Stimulated activated CD8-positive, alpha-beta memory T cell treated with anti-CD3 and anti-CD28 coated beads, Interleukin-15, amount 100 ng/mL, for 1 hour (primary cell): ENCODE results near the gene IL24.

Source experiments
- DNase-seq: peaks from one replicate; pipeline ENCODE4 v3.0.0-alpha.2; 2020; ENCODE audit warnings: low read depth

The IL24 gene

DNA sequence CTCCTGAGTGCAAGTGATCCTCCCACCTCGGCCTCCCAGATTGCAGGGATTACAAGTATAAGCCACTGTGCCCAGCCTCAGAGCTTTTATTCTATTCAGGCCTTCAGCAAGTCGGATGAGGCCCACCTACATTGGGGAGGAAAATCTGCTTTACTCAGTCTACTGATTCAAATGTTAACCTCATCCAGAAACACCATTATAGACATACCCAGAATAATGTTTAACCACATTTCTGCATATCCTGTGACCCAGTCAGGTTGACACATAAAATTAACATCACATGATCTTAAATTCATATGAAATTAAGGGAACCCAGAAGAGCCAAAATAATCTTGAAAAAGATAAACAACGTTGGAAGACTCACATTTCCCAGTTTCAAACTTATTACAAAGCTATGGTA lies 16.9 kb upstream of the IL24 start:
- DNase-seq: no peak

DNA sequence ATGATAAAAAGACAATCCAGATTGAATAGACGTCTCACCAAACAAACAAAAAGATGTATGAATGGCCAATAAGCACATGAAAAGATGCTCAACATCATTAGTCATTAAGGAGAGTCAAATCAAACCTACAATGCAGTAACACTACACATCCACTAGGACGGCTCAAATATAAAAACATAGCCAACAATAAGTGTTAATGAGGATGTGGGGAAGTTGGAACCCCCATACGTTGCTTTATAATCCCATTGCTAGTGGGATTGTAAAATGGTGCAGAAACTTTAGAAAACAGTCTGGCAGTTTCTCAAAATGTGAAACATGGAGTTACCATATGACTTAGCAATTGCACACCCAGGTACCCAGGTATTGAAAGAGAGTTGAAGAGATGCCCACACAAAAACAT lies 14.7 kb upstream of the IL24 start:
- no peak for DNase-seq

DNA sequence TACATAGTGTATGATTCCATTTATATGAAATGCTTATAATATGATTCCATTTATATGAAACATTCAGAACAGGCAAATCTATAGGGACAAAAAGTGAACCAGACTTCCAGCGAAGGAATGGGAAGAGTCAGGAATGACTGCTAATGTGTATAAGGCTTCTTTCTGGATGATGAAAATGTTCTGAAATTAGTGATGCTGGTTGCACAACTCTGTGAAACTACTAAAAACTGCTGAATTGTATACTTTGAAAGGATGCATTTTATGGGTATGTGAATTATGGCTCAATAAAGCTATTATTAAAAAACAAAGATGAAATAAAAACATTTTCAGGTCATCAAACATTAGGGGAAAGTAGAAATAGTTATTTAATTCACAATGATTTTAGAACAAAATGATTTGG lies 14.1 kb upstream of the IL24 start:
- DNase-seq: no peak

DNA sequence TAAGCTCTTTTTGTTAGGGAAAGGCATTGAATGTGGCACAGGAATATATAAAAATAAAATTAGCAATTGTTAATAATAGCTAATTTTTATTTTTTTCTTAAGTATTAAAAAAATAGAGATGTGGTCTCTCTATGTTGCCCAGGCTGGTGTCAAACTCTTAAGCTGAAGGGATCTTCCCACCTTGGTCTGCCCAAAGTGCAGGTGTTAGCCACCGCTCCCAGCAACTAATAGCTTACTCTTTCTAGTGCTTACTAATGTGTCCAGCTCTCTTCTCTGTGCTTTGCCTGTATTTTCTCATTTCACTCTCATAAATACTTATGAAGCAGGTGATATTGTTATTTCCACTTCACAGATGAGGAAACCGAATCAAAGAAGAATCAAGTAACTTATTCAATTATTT lies 13.4 kb upstream of the IL24 start:
- no peak for DNase-seq

DNA sequence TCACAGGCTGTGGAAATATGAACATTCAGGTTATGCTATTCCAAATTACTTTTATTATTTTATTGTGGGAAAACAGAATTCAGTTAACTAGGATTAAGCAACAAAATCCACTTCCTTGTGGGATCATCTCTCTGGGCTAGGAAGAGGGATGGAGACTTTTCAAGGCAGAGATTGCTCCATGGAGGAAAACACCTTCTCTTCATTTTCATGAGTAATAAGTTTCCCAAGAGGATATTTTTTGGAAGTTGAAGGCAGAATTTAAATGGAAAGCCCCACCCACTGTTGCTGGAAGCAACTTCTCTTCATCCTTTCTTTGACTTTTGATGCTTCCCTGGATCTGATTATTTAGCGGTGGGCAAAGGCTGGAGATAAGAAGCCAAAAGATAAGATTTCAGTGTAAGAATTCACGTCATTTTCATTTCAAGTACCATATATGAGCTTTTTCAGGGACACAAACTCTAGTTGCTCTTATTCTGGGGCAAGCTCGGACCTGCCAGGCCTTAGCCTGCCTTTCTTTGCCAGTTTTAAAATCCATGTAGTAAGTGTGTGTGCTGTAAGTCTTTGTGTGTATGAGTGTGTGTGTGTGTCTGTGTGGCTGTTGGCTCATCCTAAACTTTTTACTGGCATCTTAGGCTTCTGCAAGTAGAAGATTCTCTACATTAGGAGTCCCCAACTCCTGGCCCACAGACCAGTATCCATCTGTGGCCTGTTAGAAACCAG lies 11.7 kb upstream of the IL24 start:
- no peak for DNase-seq

DNA sequence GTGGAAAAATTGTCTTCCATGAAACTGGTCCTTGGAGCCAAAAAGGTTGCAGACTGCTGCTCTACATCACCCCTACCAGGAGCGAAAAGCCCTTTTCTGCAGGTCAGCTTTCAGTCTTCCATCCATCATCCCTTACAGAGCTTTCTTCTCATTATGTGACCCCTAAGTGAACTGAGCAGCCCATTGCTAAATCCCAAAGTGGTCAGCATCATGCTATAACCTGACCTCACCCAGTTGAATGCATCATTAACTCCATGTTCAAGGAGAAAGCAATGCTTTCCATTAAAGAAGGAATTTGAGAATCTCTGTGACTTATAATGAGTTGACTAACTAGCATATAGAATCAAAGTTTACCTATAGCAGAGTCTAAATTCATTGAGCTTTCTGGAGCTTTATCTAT lies 10.4 kb upstream of the IL24 start:
- DNase-seq: no peak

DNA sequence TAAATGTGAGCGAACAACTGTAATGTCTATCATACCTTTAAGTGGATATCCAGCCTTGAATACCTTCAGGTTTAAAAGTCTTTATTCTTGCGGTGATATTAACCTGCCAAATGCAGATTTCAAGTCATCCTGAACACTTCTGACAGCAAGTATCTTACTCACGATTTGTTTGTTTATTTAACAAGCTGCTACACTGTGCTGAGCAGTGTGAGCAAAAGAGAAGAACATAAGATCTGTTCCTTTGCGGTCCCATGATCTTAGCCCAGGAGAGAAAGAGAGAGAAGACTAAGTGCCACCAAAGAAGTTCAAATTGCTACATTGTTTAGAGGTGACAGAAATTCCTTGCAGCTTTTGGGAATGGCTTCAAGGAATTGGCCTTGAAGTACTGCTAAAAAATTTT lies 9.5 kb upstream of the IL24 start:
- DNase-seq: no peak

DNA sequence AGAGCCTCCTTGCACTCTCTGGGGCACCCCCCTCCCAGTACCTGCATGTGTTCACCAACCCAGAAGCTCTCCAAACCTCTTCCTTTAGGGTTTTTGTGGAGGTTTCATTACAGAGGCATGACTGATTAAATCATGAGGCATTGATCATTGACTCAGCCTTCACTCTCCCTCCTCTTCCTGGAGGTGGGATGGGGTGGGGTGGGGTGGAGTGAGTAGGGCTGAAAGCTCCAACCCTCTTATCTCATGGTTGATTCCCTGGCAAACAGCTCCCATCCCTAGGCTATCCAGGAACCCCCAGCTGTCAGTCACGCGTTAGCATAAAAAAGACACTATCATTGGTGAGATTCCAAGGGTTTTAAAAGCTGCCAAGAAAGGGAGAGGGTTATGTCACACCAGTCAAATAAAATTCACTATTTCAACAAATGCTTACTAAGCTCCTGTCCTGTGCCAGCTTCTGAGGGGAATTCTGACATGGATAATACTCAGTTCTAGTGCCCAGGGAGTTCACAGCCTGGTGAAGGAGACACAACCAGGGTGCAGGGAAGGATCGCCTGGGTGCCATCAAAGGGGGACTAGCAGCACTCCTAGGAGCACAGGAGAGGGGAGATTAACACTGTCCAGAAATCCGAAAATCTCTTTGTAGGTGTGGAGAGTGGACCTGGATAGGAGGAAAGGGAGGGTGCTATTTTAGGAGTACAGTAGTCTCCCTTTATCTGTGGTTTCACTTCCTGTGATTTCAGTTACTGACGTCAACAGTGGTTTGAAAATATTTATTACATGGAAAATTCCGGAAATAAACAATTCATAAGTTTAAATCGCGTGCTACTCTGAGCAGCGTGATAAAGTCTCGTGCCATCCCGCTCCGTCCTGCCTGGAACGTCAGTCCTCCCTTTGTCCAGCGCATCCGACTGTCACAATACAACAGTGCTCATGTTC lies 6.8 kb upstream of the IL24 start:
- DNase-seq: no peak

DNA sequence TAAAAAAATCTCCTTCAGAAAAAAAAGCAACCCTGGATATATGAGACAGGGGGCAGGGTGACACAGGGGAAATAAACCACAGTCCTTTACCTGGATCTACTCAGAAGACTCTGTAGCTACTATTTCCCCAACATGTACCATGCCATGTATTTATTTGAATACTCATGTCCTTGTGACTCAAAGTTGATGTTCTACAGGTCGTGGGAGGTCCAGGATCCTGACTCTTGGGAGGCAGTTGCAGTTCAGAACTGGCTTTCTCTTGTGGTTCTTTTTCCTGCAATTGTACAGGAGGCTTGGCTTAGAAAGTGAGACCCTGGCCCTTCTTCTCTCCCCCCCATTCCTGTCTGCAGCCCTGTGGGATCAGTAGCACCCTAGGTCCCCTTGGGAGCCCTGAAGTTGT lies 5.8 kb upstream of the IL24 start:
- no peak for DNase-seq

DNA sequence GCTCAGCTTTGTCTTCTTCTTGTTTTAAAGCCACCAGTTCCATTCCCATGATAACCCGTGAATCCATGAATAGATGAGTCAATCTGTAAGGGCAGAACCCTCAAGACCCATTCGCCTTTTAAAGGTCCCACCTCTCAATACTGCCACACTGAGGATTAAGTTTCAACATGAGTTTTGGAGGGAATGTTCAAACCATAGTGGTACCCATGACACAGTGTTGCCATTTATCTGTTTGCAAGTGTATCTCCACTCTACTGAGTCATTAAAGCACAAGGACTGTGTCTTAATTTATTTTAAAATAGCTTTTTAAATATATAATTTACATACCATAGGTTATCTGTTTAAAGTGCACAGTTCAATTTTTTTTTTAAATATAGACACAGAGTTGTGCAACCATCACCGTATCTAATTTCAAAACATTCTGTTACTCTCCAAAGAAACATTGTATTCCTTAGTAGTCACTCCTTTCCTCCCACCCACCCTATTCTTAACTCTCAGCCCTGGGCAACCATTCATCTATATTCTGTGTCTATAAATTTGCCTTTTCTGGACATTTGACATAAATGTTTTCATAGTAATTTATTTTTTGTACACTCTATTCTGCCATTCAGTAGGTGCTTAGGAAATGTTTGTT lies 4.8 kb upstream of the IL24 start:
- no peak for DNase-seq

DNA sequence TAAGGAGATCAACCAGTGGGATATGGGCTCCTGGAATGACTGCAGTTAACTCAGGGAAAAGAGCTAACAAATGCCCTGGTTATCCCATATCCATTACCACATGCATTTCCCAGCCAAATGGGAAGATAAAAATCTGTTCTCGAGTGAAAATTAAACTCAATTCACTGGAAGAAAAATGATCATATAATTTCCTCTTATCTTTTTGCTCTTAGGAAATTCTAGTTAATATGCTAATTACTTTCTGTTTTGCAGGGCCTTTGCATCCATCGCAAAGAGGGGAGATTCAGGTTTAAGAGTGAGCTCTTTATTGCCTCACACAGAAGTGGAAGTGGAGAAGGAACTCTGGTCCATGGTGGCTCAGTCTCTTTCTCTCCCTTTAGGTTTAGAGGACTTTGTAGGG lies 3.9 kb upstream of the IL24 start:
- DNase-seq: no peak

DNA sequence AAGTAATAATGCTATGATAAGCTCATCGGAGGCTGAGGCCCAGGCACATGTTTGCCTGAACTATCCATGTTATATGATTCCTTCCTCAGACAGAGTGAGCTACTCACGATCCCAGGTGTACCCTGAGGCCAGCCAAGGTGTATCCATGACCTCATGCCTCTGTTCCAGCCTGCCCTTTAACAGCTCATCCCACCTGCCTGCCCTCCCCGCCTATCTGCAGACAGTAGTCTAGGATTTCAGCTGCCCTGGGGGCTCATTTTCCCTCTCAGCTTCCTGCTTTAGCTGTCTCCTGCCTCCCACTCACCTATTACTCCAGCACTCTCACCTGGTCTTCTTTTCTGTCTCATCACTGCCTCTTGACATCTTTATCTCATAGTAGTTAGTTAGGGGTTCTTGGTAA lies 1.9 kb upstream of the IL24 start:
- no peak for DNase-seq

DNA sequence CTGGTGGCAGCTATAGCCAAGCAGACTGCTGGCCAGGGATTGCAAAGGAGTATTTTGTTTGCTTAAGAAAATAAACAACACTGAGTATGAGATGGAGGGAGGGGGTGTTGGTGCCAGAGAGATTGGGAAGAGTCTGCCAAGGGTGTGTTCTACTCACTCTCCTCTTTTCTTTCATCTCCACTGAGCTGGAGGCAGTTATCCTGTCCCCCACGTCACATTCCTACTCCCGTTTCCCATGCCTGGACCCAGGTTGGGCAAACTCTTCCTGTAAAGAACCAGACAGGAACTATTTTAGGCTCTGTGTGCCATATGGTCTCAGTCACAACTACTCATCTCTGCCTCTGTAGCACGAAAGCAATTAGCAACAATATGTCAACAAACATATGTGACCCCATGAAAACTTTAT lies 1.4 kb upstream of the IL24 start:
- DNase-seq: no peak

DNA sequence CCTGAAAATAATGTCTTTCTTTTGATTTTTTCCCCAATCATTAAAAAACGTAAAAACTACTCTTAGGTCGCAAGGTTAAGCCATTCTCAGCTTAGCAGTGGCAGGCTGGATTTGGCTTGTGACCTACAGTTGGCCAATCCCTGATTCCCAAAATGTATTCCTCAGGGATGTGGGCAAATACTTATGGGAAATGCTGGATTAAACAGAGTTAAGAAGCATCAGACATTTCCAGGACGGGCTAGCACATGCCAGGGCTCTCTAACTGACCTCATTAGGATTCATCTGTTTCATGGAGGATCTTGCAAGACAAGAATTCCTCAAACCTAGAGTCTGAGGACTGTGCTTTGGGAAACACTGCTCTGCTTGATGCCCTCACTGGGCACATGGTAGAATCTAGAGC lies 982 bp upstream of the IL24 start:
- DNase-seq: no peak

DNA sequence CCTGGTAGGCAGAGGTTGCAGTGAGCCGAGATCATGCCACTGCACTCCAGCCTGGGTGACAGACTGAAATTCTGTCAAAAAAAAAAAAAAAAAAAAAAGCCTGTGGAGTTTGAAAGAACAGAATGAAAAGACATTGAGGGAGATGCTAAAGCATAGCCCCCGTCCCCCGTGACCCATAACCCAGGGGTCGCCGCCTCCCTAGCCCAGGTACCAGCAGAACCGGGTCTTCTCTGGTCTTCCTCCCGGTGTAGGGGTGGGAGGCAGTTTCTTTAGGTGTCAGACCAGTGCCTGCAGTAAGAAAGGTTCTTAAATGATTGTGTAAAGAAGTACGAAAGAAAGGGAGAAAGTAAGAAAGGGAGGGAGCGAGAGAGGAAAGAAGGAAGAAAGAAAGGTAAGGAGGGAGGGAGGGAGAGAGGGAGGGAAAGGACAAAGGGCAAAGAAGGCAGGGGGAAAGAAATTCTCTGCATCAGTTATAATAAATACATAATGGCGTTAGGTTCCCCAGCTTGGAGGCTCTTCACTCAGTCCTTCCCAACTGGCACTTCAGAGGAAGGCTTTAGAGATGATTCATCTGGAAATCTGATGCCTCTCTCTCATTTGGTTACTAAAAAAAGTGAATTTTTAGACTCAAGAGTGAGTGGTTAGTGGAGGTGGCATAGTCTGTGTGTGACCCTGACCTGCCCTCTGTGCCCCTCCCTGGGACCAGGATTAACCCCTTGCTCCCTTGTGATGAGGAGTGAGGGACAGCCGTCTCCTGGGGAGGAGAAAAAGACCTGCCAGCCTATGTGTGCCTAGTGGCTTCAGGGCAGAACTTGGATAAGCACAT lies 1.1 kb downstream of the IL24 start:
- no peak for DNase-seq

DNA sequence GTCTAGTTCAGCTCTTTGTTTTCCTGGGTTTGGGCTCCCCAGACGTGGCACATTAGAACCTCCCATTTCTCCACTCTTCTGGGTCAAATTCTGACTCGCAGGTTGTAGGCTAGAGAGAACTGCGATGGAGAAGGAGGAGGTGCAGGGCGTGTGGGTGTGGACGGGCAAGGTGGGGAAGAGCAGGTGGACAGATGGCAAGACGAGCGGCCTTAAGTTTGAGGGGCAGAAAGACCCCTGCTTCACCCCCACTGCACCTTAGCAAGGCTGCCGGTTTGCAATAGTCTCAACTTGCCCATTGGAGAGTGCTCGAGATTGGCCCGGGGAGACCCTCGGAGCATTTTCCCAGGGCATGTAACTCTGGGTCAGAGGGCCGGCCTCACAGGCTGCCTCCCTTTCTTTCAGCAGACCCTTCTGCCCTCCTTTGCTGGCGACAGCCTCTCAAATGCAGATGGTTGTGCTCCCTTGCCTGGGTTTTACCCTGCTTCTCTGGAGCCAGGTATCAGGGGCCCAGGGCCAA lies 1.7 kb downstream of the IL24 start:
- no peak for DNase-seq

DNA sequence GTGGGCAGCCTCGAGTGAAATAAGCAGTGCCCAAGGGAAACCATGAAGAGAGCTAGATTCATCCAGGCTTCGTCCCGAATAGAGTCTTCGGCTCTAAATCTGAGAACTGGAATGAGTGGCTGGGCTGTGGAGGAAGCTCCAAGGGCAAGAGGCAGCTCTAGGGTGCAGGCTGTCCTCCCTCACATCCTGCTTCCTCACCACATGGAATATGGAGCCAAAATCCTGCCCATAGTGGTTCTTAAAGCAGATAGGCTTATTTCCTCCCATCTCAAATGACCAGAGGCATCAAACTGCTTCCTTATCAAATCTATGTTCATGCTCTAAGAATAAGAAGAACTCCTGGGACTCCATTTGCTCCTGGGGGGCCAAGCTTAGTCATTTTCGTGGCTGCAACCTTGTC lies 2.5 kb downstream of the IL24 start:
- DNase-seq: no peak

DNA sequence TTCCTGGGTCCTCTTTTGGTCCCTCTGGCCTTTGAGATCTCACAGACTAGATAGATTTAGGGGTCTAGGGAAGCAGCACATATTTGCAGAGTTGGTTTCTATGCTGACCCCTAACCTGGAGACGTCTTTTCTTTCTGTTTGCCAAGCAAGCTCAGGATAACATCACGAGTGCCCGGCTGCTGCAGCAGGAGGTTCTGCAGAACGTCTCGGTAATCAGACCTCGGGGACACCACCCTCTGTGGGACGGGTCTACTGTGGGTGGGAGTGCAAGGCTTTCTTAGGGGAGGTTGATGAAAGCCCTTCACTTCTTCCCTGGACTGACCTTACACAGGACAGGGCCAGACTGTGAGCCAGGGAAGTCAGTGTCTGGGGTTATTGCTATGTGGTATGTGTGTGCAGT lies 2.9 kb downstream of the IL24 start:
- DNase-seq: no peak

DNA sequence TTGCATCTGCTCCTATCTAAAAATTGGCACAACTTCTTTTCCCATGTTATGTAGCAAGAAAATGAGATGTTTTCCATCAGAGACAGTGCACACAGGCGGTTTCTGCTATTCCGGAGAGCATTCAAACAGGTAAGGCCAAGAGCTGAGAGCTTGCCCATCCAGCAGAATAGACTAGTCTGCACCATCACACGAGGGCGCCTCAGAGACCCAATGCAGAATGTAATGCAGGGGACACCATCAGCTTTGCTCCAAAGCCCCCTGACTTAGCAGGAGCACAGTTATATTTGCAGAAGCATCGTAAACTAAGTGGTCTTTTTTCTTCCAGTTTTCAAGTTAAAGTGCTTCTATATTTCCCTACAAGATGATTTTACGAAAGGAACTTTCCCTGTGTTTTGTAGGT lies 4.7 kb downstream of the IL24 start:
- DNase-seq: no peak

DNA sequence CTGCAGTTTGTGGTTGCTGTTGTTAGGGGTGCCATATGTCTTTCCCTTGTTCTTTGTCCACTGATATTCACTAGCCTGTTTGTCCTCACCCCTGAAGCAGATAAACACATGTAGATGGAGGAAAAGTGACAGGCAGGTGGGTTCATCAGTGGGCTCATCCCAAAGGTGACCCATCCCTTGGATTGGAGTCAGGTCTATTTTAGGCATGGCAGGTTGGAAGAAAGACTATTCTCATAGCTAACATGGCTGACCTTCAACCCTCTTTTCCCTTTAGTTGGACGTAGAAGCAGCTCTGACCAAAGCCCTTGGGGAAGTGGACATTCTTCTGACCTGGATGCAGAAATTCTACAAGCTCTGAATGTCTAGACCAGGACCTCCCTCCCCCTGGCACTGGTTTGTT lies 5.5 kb downstream of the IL24 start:
- no peak for DNase-seq

DNA sequence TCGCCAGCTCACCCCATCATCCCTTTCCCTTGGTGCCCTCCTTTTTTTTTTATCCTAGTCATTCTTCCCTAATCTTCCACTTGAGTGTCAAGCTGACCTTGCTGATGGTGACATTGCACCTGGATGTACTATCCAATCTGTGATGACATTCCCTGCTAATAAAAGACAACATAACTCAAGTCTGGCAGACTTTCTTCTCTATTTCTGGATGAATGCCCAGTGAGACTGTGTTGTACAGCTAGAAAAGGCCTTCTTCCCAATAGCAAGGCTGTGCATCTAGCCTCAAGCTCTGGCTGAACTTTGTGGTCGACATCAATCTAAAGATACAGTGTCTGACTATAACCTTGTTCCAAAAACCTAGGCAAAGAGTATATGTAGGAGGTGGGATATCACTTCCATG lies 6.4 kb downstream of the IL24 start:
- DNase-seq: no peak
